Large intestine (tissue), 3 donors: ENCODE results near the gene PCARE. TPM values are rescaled to one million over a fixed set of nuclear protein-coding genes. Genes with fewer than 3 reads are reported as not detected.

Source experiments
- DNase-seq, 2 donors: peaks; one replicate each; pipeline versions ENCODE4 v3.0.0 to v3.0.0-alpha.2; 2013
- H3K27ac ChIP-seq: one replicate; pipeline ENCODE4 v1.5.1; 2013; ENCODE audit warnings: low read length
- H3K27me3 ChIP-seq: 2 replicates; pipeline ENCODE4 v1.6.1; 2013; ENCODE audit warnings: low read length; ENCODE audit not compliant: control insufficient read depth, insufficient read depth
- H3K36me3 ChIP-seq: 2 replicates; pipeline ENCODE4 v1.6.1; 2013; ENCODE audit warnings: low read length; ENCODE audit not compliant: control insufficient read depth, insufficient read depth
- H3K4me1 ChIP-seq: one replicate; pipeline ENCODE4 v1.6.1; 2013; ENCODE audit warnings: low read length; ENCODE audit not compliant: control insufficient read depth, insufficient read depth
- H3K4me3 ChIP-seq: one replicate; pipeline ENCODE4 v1.5.1; 2013; ENCODE audit warnings: low read length
- H3K9me3 ChIP-seq: one replicate; pipeline ENCODE4 v1.6.1; 2013; ENCODE audit warnings: mild to moderate bottlenecking, low read depth, low read length, moderate library complexity; ENCODE audit not compliant: control insufficient read depth
- WGBS: methylation state at CpG from one replicate; pipeline ENCODE4 v1.1.5; 2013; ENCODE audit warnings: low lambda C conversion rate; ENCODE audit not compliant: insufficient coverage; 5-methylcytosine and 5-hydroxymethylcytosine counted together
- polyA plus RNA-seq: library from polyadenylated mRNA; unstranded; fragments of 120-200 nt; gene quantifications from one replicate; pipeline ENCODE4 v1.2.1, GENCODE V29; 2013

The PCARE gene
- polyA plus RNA-seq, 1 donor, result 0.01 TPM

GRCh38 chr2:29022679-29023078 is 51.6 kb downstream of the PCARE start:
- no peak overlapping the region for H3K4me3 ChIP-seq
- H3K27ac ChIP-seq, result no peak overlapping the region
- DNase-seq, result no peak
- WGBS, result no CpG with 5 or more reads among the region's 6 CpGs
- no peaks in the 10 kb centered on the region for H3K27me3 ChIP-seq
- no peaks in the 10 kb centered on the region for H3K36me3 ChIP-seq
- no peaks in the 10 kb centered on the region for H3K9me3 ChIP-seq
- H3K4me1 ChIP-seq, result no peaks in the 10 kb centered on the region

GRCh38 chr2:29021886-29022285 is 52.4 kb downstream of the PCARE start:
- Histone ChIP-seq H3K36me3 (no peaks in the 10 kb centered on the region), H3K9me3 (no peaks in the 10 kb centered on the region), H3K4me3 (no peak overlapping the region), H3K27ac (no peak overlapping the region), H3K27me3 (no peaks in the 10 kb centered on the region), H3K4me1 (no peaks in the 10 kb centered on the region)
- DNase-seq, result no peak
- WGBS, result no CpG with 5 or more reads among the region's 11 CpGs

- Histone ChIP-seq H3K4me1 (peaks cover 4% of the 10 kb centered on the region), H3K27ac (no peak overlapping the region), H3K9me3 (no peaks in the 10 kb centered on the region), H3K4me3 (no peak overlapping the region), H3K27me3 (no peaks in the 10 kb centered on the region), H3K36me3 (no peaks in the 10 kb centered on the region)
- no CpG with 5 or more reads among the region's 19 CpGs for WGBS
- no peak for DNase-seq
Observed at GRCh38 chr2:29017716-29018435, 56.4 kb downstream of the PCARE start.

- H3K27me3 ChIP-seq, result no peaks in the 10 kb centered on the region
- WGBS, result 75% methylated on average over 2 of the region's 5 CpGs
- no peak overlapping the region for H3K27ac ChIP-seq
- peaks cover 4% of the 10 kb centered on the region for H3K4me1 ChIP-seq
- DNase-seq, result no peak
- H3K4me3 ChIP-seq, result no peak overlapping the region
- no peaks in the 10 kb centered on the region for H3K36me3 ChIP-seq
- no peaks in the 10 kb centered on the region for H3K9me3 ChIP-seq
Observed at GRCh38 chr2:29016504-29016903, 57.8 kb downstream of the PCARE start.

GRCh38 chr2:29015701-29016470 is 58.4 kb downstream of the PCARE start:
- H3K9me3 ChIP-seq, result no peaks in the 10 kb centered on the region
- H3K27me3 ChIP-seq, result no peaks in the 10 kb centered on the region
- H3K4me3 ChIP-seq, result no peak overlapping the region
- WGBS, result no CpG with 5 or more reads among the region's 17 CpGs
- H3K4me1 ChIP-seq, result peaks cover 4% of the 10 kb centered on the region
- DNase-seq, result no peak
- no peaks in the 10 kb centered on the region for H3K36me3 ChIP-seq
- H3K27ac ChIP-seq, result no peak overlapping the region

GRCh38 chr2:29014811-29015421 is 59.4 kb downstream of the PCARE start:
- Histone ChIP-seq H3K27me3 (no peaks in the 10 kb centered on the region), H3K4me1 (peaks cover 4% of the 10 kb centered on the region), H3K27ac (no peak overlapping the region), H3K4me3 (no peak overlapping the region), H3K9me3 (no peaks in the 10 kb centered on the region), H3K36me3 (no peaks in the 10 kb centered on the region)
- 60% methylated on average over 1 of the region's 13 CpGs for WGBS
- no peak for DNase-seq

- Histone ChIP-seq H3K27me3 (no peaks in the 10 kb centered on the region), H3K4me1 (peaks cover 4% of the 10 kb centered on the region), H3K36me3 (no peaks in the 10 kb centered on the region), H3K4me3 (no peak overlapping the region), H3K9me3 (no peaks in the 10 kb centered on the region), H3K27ac (no peak overlapping the region)
- WGBS, result no CpG with 5 or more reads among the region's 8 CpGs
- DNase-seq, result no peak
Observed at GRCh38 chr2:29014331-29014730, 60.0 kb downstream of the PCARE start.

GRCh38 chr2:29013057-29013780 is 61.1 kb downstream of the PCARE start:
- Histone ChIP-seq H3K27ac (no peak overlapping the region), H3K4me3 (no peak overlapping the region), H3K9me3 (no peaks in the 10 kb centered on the region), H3K27me3 (no peaks in the 10 kb centered on the region), H3K4me1 (peaks cover 4% of the 10 kb centered on the region), H3K36me3 (no peaks in the 10 kb centered on the region)
- WGBS, result 60% methylated on average over 1 of the region's 11 CpGs
- no peak for DNase-seq

GRCh38 chr2:29012211-29012681 is 62.1 kb downstream of the PCARE start:
- Histone ChIP-seq H3K9me3 (no peaks in the 10 kb centered on the region), H3K4me3 (no peak overlapping the region), H3K27me3 (no peaks in the 10 kb centered on the region), H3K36me3 (no peaks in the 10 kb centered on the region), H3K4me1 (peaks cover 4% of the 10 kb centered on the region), H3K27ac (no peak overlapping the region)
- WGBS, result no CpG with 5 or more reads among the region's 9 CpGs
- no peak for DNase-seq
